GM21529 (cell line): ENCODE results near the gene GIPC1.
"Not testable (repeated sequence)": the region's sequence is repeated elsewhere in the genome, so short reads cannot be mapped to it uniquely, and the experiment has no call there.

Source experiments
- ATAC-seq: cut with Tn5 transposase; IDR thresholded peaks from one replicate; pipeline ENCODE4 v1.9.1; 2021; ENCODE audit not compliant: unreplicated experiment

Gene GIPC1

DNA sequence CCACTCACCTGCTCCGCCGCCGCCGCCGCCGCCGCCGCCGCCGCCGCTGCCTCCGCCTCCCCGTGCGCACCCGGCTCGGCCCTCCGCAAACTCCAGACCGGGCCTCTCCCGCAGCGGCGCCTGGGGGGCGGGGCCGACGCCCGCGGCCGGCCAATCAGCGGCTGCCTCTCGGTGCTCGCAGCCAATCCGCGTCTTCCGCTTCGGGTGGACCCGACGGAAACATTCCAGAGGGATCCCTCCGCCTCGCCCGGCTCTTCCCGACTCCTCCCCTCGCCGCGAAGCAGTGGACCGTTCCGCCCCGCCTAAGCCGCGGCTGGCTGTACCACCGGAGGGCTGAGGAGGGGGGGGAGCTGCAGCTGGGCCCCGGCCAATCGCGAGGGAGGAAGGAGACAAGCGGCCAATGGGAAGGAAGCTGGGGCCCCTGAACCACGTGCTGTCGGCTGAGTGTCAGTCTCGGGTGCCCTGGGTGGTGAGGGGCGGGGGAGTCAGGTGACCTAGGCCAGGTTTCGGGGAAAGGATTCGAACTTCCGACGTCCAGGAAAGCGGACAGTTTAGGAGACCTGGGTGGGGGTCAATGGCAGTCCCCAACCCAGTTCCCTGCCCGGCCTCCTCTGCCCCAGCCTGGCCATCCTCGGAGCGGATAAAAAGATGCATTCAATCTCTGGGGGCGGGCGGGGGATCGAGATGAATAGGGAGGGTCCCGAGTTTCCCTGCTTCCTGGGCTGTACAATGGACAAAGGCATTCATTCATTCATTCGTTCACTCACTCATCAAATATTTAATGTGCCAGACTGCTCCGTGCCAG is at the start of gene GIPC1:
TSS of gene GIPC1 (minus strand) at position 99 of the 805 bp plus-strand sequence. CDS start 13,151 bp downstream, outside the sequence.
- peak; percentile 57 for ATAC-seq

DNA sequence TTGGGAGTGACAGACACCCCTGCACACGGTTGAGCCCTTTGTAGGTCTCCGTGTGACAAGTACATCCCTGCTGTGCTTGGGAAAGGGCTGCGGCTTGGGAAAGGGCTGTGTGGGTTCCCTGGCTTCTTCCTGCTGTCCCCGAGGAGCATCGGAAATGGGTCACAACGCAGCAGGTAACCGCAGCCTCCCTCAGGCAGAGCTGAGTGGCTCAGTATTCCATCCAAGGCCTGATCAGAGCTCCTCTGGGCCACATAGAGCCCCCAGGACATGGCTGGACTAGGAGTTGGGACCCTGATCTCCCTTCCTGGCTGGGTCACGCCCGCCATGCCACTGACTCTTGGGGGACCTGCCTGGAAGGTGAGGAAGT is 49.8 kb upstream of the GIPC1 start:
- no peak for ATAC-seq

- ATAC-seq = no peak
Measured at GRCh38 chr19:14544977-14545715, 49.2 kb upstream of the GIPC1 start.

DNA sequence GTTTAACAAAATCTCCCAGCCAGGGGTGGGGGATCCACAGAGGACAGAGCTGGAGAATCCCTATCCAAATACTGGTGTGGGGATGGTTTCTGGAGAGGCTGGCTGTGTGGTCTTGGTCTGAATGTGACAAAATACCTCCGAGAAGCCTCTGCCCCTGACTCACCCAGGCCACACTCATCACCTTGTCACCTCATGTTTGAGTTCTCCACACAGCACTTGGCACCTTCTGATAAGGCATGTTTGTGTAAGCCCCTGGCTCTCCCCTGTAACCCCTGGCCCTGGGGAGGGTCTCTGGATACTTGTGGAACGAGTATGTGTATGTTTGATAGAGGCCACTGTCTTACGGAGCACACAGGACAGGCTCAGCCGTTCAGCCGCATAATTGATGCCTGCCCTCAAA is 48.1 kb upstream of the GIPC1 start:
- ATAC-seq = no peak

DNA sequence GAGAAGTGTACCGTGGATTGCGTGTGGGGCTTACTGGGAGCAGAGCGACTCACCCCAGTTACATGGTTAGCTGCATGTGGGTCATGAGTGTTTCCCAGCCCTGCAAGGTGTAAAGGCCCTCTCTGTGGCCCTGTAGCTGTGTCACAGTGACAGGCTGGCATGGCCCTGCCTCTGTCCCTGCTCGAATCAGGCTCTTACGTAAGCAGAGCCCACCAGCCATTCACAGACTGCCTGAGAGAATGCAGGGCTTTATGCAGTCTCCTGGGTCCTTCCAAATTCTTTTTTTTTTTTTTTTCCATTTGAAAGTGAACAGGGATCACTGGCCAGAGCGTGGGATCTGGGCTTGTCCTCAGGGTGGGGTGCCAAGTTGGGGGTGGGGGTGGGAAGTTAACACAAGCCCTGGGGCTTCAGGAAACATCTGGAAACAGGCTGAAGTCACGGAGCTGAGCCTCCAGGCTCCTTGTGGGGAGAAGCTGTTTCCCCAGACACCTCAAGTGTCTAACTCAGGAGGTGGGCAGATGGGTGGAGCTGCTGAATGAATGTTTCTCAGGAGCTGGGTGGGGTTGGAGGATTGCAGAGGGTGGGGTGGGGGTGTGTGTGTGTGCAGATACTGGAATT is 46.9 kb upstream of the GIPC1 start:
- ATAC-seq = no peak

GRCh38 chr19:14541979-14542378 is 46.1 kb upstream of the GIPC1 start:
- ATAC-seq = not testable (repeated sequence)

DNA sequence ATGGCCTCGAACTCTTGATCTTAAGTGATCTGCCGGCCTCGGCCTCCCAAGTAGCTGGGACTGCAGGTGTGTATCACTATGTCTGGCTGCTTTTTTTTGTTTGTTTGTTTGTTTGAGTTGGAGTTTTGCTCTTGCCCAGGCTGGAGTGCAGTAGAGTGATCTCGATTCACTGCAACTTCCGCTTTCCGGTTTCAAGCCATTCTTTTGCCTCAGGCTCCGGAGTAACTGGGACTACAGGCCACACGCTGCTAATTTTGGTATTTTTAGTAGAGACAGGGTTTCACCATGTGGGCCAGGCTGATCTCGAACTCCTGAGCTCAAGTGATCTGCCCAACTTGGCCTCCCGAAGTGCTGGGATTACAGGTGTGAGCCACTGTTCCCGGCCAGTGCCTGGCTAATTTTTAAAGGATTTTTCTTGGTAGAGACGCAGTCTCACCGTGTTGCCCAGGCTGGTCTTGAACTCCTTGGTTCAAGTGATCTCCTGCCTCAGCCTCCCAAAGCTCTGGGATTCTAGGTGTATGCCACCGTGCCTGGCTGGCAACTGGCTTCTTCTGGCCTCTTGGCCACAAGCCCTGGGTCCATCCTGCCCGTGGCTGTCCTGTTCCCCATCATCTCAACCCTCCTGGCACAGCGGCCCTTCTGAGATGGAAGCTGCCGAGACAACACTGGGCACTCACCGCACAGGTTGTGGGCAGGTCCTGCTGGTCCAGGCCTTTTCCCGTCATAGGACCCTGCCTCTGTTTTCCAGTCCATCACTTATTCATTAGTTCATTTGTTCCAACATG is 45.0 kb upstream of the GIPC1 start:
- no peak for ATAC-seq

- ATAC-seq = no peak
Measured at GRCh38 chr19:14536926-14537692, 41.2 kb upstream of the GIPC1 start.

DNA sequence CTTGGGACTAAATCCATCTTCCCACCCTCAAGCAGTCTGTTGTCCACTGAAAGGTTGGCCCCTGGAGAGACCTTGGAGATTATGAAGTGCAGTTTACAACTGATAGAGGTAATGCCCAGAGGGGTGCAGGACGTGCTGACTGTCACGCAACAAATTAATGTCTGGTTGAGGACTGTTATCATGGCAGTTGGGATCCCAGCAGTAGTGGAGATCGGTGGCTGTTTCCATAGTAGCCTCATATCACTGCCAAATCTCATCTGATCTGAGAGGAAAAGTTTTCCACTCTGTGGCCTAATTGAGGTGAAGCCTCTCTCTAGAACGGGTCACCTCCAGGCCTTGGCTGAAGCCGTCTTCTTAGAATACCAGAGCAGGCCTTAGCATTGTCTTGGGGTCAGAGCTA is 37.5 kb upstream of the GIPC1 start:
- no peak for ATAC-seq

- no peak for ATAC-seq
Measured at GRCh38 chr19:14530506-14530905, 34.6 kb upstream of the GIPC1 start.

DNA sequence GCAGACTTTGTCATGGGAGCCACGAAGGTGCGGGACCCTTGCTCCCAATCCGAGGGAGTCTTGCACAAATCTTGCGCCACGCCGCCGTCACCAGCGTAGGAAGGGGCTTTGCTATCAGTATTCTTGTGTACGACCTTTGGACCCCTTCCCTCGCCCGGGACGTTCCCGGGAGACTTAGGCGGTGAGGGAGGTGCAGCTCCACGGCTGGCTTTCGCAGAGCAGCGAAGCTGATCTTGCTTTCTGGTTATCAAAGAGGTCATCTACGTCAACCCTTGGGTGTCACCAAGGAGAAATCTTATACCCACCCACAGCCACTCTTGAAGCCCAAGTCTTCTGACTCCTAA is 34.0 kb upstream of the GIPC1 start:
- no peak for ATAC-seq

GRCh38 chr19:14529254-14530004 is 33.5 kb upstream of the GIPC1 start, which contains the start of gene TECR:
TSS of gene TECR (plus strand) at chr19:14529594. CDS start at chr19:14529697, 103 bp downstream.
- ATAC-seq = peak; percentile 95

- ATAC-seq = no peak
Measured at GRCh38 chr19:14528419-14529253, 32.7 kb upstream of the GIPC1 start.

- ATAC-seq = no peak
Measured at GRCh38 chr19:14526423-14526822, 30.5 kb upstream of the GIPC1 start.

GRCh38 chr19:14525729-14526128 is 29.8 kb upstream of the GIPC1 start:
- ATAC-seq = no peak

DNA sequence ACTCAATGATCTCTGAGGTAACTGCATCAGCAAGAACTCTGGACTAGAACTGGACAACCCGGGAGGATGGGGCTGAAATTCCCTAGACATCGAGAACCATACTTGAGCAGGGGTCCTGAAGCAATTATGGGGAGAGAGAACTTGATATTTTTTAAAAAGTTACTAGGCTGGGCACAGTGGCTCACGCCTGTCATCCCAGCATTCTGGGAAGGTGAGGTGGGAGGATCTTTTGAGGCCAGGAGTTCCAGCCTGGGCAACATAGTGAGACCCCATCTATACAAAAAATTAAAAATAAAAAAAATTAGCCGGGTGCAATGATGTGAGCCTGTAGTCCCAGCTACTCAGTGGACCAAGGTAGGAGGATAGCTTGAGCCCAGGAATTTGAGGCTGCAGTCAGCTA is 24.6 kb upstream of the GIPC1 start:
- no peak for ATAC-seq

GRCh38 chr19:14519860-14520407 is 24.0 kb upstream of the GIPC1 start:
- ATAC-seq = no peak

DNA sequence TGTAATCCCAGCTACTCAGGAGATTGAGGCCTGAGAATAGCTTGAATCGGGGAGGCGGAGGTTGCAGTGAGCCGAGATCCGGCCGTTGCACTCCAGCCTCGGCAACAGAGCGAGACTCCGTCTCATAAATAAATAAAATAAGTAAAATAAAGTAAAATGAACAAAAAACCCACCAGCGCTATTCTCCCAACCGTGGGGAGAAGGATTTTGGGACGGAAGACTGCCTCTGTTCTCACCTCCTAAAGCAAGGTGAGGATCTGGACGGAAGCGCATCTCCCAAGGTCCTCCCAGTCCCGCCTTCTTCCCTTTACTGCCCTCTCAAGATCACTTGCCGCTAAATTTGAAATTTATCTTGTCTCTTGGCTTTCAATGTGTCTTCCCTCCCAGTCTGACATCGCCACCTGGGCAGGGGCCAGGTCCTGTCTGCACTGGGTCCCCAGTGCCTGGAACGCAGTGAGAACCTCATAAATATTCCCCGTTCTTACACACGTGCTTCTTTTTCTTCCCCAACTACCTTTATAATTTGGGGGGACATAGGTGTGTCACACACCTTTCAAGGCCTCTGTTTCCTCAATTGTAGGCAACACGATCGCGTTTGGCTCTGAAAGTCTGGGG is 23.4 kb upstream of the GIPC1 start:
- no peak for ATAC-seq
